HG03575 (cell line): ENCODE measurements around the gene SORCS2.

Source experiments
- ATAC-seq: cut with Tn5 transposase; IDR thresholded peaks from one replicate; pipeline ENCODE4 v1.9.1; 2021; ENCODE audit not compliant: unreplicated experiment, insufficient number of reproducible peaks, low FRiP score; ENCODE audit errors: extremely low read depth

The SORCS2 gene

GRCh38 chr4:7710126-7710525 is 517.8 kb downstream of the SORCS2 start:
- no peak for ATAC-seq

GRCh38 chr4:7710576-7711306 is 518.4 kb downstream of the SORCS2 start:
- no peak for ATAC-seq

- no peak for ATAC-seq
Observed at GRCh38 chr4:7711307-7711963, 519.1 kb downstream of the SORCS2 start.

- no peak for ATAC-seq
Observed at GRCh38 chr4:7712021-7712671, 519.8 kb downstream of the SORCS2 start.

GRCh38 chr4:7713757-7714156 is 521.4 kb downstream of the SORCS2 start:
- no peak for ATAC-seq

- no peak for ATAC-seq
Observed at GRCh38 chr4:7714176-7714575, 521.8 kb downstream of the SORCS2 start.

- ATAC-seq: no peak
Observed at GRCh38 chr4:7714738-7715137, 522.4 kb downstream of the SORCS2 start.

GRCh38 chr4:7715271-7716009 is 523.1 kb downstream of the SORCS2 start:
- no peak for ATAC-seq

- ATAC-seq: no peak
Observed at GRCh38 chr4:7716010-7716721, 523.8 kb downstream of the SORCS2 start.

GRCh38 chr4:7717161-7717560 is 524.8 kb downstream of the SORCS2 start:
- ATAC-seq: no peak

- ATAC-seq: no peak
Observed at GRCh38 chr4:7717946-7718490, 525.7 kb downstream of the SORCS2 start.

GRCh38 chr4:7719354-7720174 is 527.2 kb downstream of the SORCS2 start:
- no peak for ATAC-seq

GRCh38 chr4:7721984-7722551 is 529.7 kb downstream of the SORCS2 start:
- ATAC-seq: no peak

GRCh38 chr4:7722766-7723387 is 530.5 kb downstream of the SORCS2 start:
- ATAC-seq: no peak

- no peak for ATAC-seq
Observed at GRCh38 chr4:7723625-7724024, 531.3 kb downstream of the SORCS2 start.

GRCh38 chr4:7725951-7726350 is 533.6 kb downstream of the SORCS2 start:
- no peak for ATAC-seq
